Left kidney (tissue), 2 donors: ENCODE measurements around the gene STARD10. TPM values are rescaled to one million over a fixed set of nuclear protein-coding genes. Genes with fewer than 3 reads are reported as not detected.

Experiments
- DNase-seq: peaks from one replicate; pipeline ENCODE4 v3.0.0-alpha.2; 2013
- polyA plus RNA-seq: library from polyadenylated mRNA; unstranded; fragments of 120-200 nt; gene quantifications from one replicate; pipeline ENCODE4 v1.2.1, GENCODE V29; 2013; ENCODE audit not compliant: insufficient read length

The STARD10 gene
- polyA plus RNA-seq, 1 donor: 66.4 TPM

DNA sequence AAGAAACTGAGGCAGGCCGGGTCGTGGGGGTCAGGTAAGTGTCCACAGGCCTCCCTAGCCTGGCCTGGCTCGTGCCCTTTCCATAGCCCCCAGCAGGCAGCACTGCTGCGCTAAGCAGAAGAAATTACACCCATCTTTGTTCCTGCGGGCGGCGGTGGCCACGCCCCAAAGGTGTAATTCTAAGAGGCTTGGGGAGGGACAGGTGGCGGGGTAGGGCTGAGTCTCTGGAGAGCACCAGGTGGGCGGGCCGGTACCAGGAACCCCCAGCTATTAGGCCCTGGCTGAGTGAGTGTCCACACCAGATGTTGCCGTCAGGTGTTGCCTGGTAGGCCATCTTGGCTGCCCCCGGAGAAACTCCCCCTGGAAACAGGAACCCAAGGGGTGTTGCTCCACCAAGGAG is 29.3 kb downstream of the STARD10 start:
- DNase-seq: no peak

DNA sequence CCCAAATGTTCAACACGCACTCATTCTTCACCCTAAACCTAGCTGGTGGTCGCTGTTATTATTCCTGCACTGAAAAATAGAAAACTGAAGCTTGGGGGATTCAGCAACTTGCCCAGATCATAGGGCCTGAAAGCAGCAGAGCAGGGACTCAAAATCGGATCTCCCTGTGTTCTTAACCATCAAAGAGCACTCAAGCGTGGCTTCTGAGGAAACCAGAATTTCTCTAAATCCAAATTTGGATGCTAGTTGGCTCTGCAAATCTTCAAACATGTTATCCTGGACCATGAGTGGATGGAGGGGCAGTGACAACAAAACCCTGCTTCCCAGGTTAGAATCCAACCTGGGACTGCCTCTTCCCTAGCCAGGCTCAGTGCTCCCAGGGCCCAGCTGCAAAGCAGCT is 30.0 kb downstream of the STARD10 start:
- no peak for DNase-seq

DNA sequence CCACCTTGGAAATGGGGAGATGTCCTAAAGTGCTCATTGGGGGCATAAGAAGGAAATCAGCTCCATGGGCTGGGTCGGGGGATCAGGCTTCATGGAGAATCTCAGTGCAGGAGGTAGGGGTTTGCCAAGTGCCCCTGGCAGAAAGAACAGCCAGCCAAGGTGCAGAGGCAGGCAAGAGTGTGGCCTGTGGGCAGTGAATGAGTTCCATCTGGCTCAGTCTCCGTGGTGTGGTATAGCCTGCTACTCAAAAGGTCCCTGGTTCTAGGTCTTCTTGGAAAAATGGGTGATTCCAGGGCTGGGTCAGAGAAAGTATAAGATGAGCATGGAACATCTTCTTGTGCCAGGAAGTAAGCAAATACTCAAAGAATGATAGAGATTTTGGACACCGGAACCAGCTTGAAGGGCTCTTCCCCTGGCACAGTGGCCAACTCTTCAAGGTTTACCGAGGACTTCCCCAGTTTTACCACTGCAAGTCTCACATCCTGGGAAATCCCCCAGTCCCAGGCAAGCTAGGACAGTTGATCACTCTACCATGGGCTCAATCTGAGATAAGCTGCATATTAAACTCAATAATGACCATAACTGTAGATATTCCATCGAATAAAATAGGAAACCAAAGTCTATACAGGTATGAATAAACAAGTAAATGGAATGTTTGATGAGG is 31.1 kb downstream of the STARD10 start:
- DNase-seq: no peak

DNA sequence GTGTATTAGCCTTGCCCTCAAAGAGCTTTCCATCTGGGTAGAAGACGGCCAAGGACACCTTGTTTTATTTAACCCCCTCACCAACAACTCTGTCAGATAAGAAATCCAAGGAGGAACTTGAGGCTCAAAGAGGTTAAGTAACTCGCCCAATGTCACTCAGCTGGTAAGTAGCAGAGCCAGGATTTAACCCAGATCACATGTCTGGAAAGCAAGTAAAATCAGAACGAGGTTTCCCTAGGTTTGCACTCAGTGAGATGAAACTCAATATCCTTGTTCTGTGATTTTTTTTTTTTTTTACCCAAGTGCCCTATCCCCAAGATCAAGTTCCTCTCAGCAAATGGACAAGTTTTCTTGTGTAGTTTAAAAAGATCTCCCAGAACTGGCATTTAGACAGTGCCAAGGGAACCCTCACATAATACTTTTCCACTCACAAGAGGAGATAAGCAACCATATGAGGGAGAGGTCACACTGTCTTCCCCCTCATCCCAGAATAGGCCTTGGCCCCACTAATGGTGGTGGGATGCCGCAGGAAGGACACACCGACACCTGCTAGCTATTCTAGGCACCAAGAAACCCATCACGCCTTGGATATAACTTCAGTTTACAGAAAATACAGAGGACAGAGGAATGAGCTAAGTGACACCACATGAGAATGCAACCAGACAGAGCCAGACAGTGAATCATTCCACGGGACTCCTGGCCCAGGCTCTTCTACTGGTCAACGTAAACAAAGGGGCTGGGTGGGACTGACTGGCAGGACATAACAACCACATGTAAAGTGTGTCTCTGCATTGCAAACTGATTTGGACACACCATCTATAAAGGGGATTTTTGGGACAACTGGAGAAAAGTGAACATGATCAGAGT is 33.1 kb downstream of the STARD10 start:
- DNase-seq: no peak

DNA sequence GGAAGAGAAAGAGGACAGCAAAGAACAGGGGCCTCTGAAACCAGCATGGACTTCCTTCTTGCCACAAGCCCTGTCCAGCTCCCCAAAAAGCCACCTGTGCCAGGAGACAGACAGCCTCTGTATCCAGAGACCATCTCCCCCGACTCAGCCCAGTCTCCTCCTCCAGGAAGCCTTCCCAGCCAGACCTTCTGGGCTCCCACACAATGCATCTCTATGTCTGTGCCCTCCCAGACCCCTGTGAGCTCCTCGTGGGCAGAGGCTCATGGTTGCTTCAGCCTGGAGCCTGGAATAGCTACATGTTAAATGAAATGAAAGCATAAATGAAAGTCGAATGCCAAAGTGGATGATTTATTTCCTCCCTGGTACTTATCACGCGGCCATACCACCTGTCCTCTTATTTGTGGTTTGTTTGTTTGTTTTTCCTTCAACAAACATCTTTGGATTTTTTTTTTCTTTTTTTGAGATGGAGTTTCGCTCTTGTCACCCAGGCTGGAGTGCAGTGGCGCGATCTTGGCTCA is 34.3 kb downstream of the STARD10 start:
- no peak for DNase-seq

DNA sequence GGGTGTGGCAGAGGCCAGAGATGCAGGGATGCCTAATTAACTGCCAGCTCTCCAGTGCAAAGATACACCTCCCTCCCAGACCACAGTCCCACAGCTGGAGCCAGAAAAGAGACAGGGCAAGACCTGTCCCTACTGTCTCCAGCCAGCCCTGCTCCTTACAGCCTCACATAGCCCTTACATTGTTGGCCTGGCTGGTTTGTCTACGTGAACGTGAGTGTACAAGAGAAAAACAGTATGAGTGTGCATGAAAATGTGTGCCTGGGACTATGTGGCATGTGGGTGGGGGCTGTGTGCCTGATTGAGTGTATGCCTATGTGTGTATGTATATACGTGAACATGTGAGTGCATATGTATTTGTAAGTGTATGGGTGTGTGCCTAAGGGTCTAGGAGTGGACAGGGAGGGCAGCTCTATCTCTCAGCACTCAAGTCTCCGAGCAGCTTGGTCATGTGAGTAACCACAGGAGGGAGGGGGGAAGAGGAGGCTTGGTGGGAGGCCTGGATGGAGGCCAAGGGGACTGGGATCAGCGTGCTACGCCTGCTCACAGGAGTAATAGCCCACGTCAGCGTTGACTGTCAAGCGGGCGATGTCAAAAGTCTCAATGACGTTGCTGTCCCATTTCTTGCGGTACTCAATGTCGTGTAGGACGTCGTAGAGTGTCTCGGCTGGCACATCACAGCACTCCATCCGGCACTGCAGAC is 35.0 kb downstream of the STARD10 start:
- DNase-seq: peak; percentile 63

DNA sequence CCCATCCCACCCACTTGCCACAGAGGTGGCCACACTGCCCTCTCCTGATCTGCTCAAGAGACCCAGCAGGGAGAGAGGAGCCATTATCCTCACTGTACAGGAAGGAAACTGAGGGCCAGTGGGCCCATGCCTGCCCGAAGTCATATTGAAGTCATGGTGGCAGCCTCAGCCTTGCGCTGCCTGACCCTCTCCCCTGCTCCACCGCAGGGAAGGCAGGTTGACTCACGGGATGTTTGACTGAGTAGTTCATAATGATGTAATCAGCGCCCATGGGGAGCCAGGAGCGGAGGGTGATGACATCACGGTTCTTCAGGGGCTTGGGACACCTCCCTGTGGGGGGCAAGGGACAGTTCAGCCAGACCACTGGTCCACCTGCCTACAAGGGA is 35.5 kb downstream of the STARD10 start:
- no peak for DNase-seq

DNA sequence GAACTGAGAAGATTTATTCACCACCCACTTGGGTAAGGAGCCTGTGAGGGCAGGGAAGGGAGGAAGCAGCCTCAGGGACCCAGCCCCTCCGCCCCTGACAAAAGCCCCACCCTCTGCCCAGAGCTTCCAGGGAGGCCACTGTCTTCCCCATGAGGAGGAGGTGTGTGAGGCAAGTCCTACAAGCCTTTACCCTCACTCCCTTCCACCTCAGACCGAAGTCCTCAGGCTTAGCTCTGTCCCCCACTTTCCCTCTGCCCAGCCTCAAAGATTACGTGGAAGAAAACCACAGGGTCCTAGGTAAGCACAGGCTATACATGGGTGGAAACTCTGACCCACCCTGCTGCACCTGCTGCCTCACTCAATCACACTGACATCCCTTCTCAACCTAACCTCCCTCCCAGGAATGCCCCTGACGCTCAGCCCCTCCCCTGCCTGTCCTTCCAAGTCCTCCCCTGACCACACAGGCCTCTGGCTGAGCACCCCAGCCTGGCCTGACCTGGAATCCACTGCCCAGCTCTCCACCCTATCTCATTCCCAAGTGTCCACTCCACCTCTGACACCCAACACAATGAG is 38.0 kb downstream of the STARD10 start:
- no peak for DNase-seq

DNA sequence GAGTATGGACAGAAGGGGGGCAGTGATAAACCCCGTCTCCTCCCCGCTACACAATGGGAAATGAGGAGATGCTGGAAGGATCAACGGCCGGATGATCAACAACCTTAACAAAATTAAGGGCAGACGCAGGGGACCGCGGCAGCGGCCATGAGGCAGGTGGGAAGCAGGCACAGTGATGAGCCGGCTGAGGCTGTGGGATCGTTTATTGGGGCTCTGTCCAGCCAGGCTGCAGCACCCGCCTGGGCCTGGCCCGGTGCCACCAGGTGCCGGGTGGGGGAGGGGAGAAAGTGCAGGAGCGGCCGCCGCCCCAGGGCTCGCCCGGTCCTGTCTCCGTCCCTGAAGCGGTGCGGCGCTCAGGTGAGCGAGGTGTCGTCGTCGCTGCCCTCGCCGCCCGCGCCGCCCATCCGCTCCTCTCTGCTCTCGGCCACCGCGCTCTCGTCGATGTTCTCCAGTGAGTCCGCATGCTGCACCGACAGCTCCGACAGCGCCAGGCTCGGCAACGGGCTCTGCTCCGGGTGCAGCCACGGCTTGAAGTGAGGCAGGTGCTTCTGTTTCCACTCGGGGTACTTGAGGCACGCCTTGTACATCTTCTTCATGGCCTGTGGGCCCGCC is 39.2 kb downstream of the STARD10 start:
- no peak for DNase-seq

DNA sequence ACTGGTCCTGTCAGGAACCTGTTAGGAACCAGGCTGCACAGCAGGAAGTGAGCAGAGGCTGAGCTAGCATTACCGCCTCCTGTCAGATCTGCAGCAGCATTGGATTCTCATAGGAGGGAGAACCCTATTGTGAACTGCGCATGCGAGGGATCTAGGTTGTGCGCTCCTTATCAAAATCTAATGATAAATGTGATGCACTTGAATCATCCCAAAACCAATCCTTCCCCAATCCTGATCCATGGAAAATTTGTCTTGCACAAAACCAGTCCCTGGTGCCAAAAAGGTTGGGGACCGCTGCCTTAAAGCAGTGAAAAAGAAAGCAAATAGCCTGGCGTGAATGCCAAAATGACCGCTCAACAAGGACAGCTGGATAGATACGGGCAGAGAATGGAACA is 39.7 kb downstream of the STARD10 start:
- DNase-seq: no peak

DNA sequence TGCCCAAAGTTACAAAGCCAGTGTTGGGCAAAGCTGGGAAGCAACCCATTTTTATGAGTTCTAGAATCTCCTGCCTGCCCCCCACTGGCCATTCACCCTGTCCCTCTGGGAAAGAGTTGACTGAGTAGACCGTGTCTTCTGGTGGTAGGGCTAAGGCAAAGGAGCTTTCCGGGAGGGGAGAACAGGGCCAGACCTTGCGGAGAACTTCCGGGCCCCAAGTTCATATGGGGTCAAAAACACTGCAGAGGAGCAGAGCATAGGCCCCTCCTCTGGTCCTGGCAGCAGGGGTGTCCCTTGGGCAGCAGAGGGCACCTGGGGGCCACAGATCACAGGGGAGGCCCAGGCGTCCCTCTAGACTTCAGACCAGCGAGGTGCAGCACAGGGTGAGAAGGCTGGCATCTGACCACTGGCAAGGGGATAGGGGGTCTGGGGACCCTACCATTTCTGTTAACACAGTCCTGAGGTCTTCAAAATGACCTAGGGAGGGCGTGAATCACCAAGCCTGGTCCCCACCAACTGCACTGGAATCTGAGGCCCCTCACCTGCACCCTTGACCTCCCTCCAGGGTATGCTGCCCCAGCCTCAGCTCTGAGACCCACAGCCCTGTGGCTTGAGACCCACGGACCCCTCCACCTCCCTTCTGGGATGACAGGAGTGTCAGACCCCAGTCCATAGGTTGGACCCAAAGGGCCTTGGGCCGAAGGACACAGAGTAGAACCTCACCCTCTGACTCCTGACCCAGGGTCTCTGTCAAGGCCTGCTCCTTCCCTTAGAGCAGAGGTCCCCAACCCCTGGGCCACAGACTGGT is 40.3 kb downstream of the STARD10 start:
- no peak for DNase-seq

DNA sequence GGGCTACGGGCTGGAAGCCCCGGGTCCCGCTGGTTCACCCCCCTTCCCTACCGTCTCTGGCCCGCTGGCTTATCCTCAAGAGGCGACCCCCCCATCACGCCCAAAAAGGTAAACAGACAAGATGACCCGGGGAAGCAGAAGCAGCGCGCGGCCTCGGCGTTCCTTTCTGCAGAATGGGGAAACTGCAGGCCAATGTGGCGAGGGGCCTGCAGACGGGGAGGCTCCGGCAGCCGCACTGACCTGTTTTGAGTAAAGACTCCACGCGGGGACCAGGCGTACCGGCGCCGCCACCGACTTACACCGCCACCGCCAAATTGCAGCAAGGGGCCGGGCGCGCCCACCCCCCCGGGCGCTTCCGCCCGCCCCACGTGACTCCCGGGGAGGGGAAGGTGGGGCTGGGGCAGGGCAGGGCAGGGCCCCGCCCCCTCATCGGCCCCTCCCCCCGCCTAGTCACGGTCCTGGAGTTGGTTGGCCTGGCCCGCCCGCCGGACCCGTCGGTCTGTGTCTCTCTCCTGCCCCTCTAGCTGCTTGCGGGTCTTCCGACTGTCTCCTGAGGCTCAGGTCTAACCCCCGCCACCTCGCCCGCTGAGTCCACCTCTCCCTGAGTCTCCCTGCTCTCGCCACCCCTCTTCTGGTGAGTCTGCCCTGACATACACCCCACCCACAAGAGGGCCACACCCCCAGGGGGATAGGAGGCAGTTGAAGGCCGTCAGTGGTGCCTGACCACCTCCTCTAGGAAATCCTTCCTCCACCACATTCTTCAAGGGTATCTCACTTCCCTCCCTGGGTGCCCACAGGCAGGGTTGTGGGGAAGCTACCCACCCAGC is 41.5 kb downstream of the STARD10 start, which contains the start of gene ARAP1:
ARAP1 (minus strand) TSS at position 321 of the 827 bp plus-strand sequence. CDS start 25,280 bp downstream, outside the sequence.
- peak; percentile 68 for DNase-seq

DNA sequence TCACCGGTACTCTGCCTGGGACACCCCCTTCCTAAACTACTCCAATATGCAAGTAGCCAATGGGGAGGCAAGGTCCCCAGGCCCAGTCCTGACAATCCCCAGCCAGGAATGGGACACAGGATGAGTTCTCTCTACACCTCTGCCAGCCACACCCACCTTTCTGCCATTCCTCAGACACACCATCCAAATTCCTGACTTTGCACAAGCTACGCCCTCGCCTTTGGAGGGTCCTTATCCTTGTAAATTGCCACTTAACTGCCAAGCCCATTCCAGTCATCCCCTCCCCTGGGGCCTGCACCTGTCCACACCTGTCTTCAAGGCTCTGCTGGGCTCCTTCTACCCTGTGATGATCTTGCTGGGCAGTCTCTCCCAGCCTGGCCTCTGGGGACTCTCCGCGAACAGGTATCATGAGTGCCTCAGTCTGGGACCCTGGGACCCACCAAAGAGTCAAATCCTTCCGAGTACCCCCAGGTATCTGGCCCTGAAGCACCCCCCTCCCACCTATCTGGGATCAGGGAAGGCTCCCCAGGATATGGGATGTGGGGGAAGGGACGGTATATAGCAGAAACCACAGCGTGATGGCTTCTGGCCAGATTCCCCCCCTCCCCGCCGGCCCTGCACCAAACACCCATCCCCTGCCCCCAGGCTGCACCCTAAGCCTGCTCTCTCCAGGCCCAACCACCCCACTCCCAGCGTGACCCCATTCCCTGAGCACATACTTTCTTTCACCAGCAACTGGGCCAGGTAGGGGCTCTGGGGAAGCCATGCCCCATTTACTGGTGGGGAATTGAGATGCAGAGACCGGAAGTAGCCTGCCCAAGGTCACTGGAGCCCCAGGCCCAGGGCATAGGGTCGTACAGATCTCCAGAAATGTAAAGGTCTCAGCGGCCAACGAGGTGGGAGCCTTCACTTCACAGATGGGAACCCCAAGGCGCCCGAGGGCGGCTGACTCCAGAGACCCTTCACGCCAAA is 42.4 kb downstream of the STARD10 start:
- DNase-seq: no peak

DNA sequence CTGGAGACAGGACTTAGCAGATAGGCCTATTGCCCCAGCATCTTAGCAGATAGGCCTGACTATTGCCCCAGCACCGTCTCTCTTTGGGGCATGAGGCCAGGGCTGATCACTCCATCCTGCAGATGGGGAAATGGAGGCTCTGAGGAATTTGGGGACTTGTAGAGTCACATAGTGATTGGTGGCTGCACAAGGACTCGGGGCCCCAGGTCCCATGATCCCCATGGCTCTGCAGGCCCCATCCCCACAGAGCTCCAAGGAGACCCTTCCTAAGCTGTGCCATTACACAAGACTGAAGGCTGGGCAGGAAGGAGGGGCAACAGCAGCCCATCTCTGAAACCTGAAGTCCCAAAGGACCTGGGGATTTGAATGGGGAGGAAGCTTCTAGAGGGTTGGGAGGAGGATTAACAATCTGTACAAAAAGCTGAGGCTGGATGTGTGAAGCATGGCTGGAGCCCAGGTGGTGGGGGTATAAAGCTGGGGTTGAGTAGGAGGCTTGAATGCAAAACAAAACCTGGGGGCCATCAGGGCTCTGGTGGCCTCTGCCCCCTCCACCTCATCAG is 43.2 kb downstream of the STARD10 start:
- DNase-seq: no peak

DNA sequence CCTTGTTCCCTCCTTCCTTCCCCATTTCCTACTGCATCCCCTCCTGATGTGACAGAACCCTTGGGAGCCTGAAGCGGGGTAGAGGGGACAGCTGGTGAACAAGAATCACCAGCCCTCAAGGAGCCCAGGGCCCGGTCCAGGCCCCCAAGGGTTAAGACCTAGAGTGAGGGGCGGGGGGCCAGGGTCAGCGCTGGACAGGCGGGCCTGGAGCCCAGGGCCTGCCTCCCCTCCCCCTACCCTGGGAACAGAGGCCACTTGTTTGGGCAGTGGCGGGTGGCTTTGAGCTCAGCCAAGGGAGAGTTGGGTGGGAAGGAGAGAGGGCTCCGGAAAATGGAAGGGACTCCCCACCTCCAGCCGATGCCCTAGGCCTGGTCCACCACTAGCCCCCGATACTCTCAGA is 43.8 kb downstream of the STARD10 start:
- no peak for DNase-seq

DNA sequence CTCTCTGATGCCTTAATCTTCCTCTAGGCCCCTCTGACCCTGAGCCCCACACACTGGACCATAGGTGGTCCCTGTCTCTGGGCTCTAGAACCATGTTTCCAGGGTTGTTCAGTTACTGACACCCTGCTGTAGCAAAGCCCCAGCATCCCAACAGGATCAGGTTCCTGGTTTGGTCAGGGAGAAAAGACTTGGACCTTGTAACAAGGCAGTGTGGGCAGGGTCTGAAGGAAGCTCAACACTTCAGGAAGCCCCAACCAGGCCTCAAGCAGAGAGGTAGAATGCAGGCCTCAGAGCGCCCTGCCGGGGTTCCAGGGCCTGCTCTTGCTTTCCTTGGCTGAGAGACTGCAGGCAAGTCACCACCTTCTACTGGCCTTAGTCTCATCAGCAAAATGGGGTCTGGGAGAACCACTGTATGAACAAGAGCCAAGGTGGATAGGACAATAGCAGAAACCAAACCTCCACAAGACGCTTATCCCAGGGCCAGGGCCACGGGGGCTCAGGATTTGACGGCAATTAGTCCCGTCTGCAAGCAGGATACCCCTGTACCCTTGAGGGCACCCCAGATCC is 46.5 kb downstream of the STARD10 start:
- DNase-seq: no peak

DNA sequence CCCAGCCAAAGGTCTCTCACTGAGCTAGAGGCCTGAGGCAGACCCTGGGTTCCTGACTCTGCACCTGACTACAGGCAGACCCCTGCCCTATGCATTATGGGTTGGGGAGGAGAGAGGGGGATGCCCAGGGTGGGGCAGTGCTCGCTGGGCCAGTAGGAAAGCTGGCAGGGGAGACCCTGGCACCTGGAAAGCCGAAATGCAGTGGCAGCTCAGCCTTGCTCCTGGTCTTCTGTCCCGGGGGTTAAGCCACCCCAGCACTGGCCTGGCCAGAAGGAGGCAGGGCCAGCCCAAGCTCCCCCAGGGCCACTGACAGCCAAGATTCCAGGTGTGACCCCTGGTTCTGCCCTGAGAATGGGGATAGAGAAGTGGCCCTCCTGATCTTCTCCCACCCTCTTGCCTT is 47.0 kb downstream of the STARD10 start:
- DNase-seq: no peak

DNA sequence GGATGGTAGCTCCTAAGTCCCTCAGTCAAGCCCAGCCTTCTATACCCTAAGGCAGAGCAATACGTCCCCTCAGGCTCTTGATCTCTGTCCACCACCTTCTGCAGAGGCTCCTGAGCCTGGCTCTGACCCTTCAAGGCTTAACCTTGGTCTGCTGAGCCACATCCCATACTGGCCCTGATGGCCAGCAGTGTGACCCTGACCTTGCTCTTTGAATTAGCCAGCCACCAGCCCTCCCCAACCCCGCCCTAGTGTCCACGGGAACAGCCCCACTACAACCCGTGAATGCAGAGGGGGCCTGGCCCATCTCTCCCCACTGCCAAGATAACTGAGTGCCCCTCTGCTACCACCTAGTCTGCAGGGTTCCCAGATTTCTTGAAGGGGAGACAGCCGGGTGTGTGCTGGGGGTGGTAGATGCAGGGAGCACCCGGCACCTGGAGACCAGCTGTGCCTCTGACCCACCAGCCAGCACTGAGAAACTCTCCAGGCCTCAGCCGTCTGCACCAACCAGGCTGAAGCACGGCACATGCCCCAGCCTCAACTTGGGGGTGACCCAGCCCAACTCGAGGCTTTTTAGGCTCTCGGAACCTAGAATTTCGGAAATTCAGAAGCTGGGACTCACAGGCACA is 47.8 kb downstream of the STARD10 start:
- no peak for DNase-seq
